PC-9 (cell line): ENCODE results near the gene HPS1.

ENCODE experiments used
- CTCF ChIP-seq: fragments of 200-600 bp; sonication (generic); conservative IDR thresholded peaks from 2 replicates; pipeline ENCODE4 v1.6.1; 2017; ENCODE audit warnings: mixed run types, antibody characterized with exemption, mild to moderate bottlenecking, moderate library complexity
- EZH2 ChIP-seq: fragments of 200-600 bp; sonication (generic); IDR thresholded peaks from 2 replicates; pipeline ENCODE4 v1.8.0; 2017; ENCODE audit warnings: antibody characterized with exemption, low read depth

- TF ChIP-seq CTCF (no peak), EZH2 (no peak)
These were observed 43.1 kb upstream of the HPS1 start for GRCh38 chr10:98489561-98490481.
